WI38 (cell line): Measurements from ENCODE around the gene FAM151A.

Experiments
- H3K4me3 ChIP-seq: 2 replicates; pipeline ENCODE4 v1.5.1; 2011; ENCODE audit warnings: low read depth, mild to moderate bottlenecking, control low read depth, low read length
- TF ChIP-seq, protein P1 (sequence below): IDR thresholded peaks from 2 replicates; pipeline ENCODE4 v1.5.1; 2012; ENCODE audit warnings: low read depth, mild to moderate bottlenecking, control low read depth, low read length

Gene FAM151A

GRCh38 chr1:54593571-54594160 lies 29.7 kb downstream of the FAM151A start:
- H3K4me3 ChIP-seq: no peak overlapping the region
- TF ChIP-seq, protein P1, sequence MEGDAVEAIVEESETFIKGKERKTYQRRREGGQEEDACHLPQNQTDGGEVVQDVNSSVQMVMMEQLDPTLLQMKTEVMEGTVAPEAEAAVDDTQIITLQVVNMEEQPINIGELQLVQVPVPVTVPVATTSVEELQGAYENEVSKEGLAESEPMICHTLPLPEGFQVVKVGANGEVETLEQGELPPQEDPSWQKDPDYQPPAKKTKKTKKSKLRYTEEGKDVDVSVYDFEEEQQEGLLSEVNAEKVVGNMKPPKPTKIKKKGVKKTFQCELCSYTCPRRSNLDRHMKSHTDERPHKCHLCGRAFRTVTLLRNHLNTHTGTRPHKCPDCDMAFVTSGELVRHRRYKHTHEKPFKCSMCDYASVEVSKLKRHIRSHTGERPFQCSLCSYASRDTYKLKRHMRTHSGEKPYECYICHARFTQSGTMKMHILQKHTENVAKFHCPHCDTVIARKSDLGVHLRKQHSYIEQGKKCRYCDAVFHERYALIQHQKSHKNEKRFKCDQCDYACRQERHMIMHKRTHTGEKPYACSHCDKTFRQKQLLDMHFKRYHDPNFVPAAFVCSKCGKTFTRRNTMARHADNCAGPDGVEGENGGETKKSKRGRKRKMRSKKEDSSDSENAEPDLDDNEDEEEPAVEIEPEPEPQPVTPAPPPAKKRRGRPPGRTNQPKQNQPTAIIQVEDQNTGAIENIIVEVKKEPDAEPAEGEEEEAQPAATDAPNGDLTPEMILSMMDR: no peak

GRCh38 chr1:54591127-54591756 lies 32.1 kb downstream of the FAM151A start:
- no peak overlapping the region for H3K4me3 ChIP-seq
- TF ChIP-seq, protein P1: no peak

- TF ChIP-seq, protein P1: no peak
- no peak overlapping the region for H3K4me3 ChIP-seq
Measured at GRCh38 chr1:54588377-54588776, 34.9 kb downstream of the FAM151A start.

DNA sequence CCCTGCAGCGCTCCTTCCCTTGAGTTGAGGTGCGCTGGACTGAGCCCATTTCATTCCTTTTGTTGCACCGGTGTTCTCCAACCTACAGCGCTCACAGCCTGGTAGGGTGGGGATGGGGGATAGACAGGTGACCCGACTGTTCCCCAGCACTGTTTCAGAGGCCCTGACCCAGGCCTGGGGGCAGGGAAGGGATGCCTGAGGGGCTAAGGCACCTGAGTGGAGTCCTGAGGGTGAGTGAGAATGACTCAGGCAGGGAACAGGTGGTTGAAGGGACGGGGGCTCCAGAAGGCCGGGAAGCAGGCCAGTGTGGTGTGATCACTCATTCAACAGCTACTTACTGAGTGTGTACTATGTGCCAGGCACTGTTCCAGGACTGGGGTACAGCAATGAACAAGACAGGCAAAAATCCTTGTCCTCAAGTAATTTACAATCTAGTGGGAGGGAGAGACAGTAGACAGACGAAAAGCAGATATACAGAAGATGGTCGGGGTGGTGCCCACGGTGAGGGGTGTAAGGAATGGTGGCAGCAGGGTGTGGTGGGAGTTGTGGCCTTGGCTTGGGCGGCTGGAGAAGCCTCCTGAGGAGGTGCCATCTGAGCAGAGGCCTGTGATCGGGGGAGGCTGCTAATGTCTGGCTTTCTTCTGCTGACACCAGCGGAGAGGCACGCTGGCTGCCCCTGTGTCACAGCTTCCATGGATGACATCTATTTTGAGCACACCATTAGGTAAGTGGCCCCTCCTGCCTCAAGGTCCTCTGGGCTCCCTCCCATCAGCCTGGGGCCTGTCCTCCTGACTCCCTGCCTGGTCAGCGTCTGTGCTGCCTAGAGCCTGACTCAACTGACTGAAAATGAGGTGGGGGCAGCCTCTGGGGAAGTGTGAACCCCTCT lies 37.9 kb downstream of the FAM151A start:
- H3K4me3 ChIP-seq: no peak overlapping the region
- TF ChIP-seq, protein P1: no peak

DNA sequence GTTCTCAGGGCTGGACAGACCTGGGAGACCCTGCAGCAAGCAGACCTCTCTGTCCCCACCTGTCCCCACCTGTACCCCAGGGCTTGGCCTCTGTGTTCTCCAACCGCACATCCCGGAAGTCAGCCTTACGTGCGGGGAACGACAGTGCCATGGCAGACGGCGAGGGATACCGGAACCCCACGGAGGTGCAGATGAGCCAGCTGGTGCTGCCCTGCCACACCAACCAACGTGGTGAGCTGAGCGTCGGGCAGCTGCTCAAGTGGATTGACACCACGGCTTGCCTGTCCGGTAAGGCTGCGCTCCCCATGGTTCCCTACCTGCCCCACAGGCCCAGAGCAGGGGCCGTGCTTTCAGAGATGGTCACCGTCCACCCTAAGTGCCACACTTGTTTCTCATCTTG lies 38.8 kb downstream of the FAM151A start:
- TF ChIP-seq, protein P1: no peak
- no peak overlapping the region for H3K4me3 ChIP-seq

DNA sequence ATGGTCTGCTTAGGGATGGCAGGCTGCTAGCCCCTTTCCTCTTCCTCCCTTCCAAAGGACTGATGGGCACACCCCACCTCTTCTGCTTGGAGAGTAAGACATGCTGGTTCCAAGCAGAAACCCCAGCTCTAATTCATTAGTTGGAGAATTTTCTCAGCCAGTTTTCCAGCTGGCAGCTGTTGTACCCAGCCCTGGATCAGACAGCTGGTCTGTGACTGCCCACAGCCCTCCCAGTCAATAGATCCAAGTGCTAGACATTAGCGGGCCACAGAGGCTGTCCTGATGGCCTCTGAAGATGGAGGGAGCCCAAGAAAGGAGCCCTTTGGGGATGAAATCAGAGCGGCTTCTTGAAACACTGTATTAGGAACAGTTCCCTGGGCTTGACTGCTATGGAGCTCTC lies 39.5 kb downstream of the FAM151A start:
- H3K4me3 ChIP-seq: no peak overlapping the region
- TF ChIP-seq, protein P1: no peak

GRCh38 chr1:54583307-54583686 lies 40.0 kb downstream of the FAM151A start:
- TF ChIP-seq, protein P1: no peak
- no peak overlapping the region for H3K4me3 ChIP-seq
